ENCODE measurements around the gene L3MBTL4.

The L3MBTL4 gene

DNA sequence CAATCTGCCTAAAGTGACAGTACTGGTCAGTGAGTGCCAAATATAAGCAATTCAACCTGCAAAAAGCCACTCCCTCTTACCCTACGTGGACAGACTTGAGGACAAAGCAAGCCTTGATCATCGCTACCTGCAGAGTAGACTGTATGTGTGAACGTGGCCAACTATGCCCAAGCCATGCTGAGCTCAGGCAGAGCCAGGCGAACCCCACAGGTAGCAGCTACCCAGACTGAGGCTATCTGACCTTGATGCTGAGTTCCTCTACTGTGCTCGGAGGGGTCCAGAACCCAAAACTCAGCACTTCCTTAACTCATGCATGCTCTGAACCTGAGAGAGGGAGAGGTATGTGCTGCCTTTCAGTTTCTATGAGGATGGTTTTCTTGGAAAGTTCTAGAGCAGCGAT, 455.9 kb downstream of the L3MBTL4 start:
- no peak for DNase-seq (ENCODE audit: low read depth)

DNA sequence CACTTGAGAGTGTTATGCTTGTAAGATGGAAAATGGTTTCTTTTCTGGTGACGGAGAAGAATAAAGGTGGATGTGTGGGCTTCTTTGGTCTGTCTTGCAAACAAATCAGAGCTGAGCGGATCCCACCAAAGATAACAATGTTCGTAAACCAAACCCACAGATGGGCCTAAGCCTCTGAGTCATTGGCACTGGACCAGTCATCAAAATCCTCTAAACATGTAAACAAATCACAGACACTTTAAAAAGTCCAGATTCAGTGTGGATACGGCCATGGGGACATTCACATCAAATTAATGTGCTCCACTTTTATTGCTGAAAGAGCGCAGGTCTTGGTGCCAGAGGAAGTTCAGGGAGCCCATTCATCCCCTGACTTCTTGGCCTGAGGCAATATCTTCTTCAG, 458.9 kb downstream of the L3MBTL4 start:
- DNase-seq (ENCODE audit: low read depth): peak; percentile 1

- DNase-seq (ENCODE audit: low read depth): no peak
These were observed 463.1 kb downstream of the L3MBTL4 start for GRCh38 chr18:5951515-5952091.

DNA sequence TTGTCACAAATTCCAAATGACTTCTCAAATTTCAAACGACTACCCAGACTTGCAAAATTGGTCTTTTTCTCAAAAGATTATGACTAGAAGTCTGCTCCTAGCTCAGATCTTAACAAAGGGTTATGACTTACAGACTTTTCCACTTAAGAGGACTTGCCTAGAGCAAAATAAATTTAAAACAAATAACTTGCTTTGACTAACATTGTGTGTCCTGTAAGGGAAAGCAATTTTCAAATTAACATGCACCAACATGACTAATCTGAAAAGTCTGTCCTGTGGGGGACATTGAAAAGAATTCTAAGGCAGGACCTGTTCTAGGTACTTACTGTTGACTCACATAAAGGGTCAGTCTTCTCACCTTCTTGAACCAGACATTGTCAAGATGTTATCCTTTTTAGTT, 465.9 kb downstream of the L3MBTL4 start:
- DNase-seq (ENCODE audit: low read depth): no peak

DNA sequence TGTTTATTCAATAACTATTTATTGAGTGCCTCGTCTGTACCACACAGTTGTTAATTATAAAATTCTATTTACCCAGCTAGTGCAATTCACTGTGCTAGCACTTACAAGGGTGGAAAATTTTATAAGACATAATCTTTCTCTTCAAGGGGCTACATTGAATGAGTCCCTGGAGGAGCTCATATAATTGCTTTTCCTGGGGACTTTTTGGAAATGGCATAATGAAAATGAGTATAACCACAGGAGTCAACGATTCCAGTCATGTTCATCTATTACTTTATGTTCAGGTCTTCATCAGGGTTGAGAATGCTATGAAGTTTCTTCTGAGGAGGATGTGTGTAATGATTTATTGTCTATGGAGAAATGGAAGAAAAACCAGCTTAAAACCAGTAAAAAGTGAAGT, 466.5 kb downstream of the L3MBTL4 start:
- DNase-seq (ENCODE audit: low read depth): no peak

- no peak for DNase-seq (ENCODE audit: low read depth)
These were observed 470.3 kb downstream of the L3MBTL4 start for GRCh38 chr18:5944448-5944847.

DNA sequence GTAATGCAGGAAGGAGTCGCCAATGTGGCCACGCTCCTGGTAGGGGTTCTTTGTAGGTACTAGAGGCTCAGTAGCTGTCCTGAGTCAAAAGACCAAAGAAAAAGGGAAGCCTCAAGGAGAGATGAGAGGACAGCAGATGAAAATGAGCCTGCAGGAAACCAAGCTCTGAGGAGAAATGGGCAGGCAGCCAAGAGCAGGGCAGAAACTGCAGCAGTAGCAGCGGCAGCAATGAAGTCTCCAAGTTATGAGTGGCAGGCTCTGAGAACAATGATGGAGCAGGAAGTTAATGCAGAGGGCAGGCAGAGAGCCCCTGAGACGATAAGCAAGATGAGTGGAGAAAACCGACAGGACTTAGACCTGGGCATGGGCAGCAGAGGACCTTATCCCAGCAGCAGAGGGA, 471.2 kb downstream of the L3MBTL4 start:
- no peak for DNase-seq (ENCODE audit: low read depth)

DNA sequence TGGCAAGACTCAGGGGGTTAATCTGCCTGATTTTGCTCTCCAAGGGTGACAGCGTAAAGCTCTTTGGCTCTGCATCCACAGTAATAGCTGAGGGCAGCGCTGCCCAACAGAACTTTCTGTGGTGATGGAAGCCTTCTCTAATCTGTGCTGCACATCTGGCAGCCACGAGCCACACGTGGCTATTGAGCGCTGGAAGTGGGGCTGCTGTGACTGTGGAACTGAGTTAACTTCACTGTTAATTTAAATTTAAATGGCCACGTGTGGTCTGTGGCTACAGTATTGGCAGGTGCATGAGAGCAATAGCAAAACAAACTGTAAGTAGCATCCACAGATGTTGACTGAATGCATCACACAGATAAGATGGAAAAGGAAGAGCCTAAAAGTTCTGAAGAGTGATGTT, 472.1 kb downstream of the L3MBTL4 start:
- DNase-seq (ENCODE audit: low read depth): no peak

GRCh38 chr18:5941890-5942289, 472.8 kb downstream of the L3MBTL4 start:
- no peak for DNase-seq (ENCODE audit: low read depth)

DNA sequence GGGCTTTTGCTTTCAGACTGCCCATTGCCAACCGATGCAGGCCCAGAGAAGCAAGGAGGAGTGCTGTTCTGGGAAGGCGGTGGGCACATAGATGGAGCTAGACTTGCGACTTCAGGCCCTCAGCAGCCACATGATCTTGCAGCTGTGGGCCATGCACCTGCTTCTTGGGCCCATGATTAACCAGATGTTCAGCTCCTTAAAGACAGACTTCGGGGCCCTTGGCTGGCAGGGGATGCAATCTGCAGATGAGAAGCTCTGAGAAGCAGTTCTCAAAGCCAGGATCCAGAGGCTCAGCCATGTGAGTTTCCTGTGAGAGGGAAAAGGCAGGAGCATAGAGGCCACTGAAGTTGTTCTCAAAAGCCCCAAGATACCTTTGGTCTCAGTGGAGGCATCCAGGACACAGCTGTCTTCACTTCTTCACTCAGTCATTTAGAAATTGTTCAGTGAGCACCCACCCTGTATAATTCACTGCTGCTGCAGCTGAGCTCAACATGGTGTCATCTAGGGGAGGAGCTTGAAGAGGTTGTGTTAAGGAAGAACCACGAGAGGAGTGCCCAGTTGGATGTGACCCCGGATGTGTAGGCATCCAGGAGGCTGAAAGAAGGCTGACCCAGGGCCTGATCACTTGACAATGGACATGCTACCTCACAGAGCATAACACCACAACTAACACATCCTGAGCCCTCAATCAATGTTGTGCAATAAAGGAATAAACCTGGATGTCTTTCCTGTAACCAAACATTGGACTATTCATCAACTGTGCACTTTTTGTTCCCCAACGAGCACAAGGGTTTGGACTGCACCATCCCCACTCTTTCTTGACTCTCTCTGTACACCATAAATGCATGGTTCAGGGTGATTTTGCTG, 474.7 kb downstream of the L3MBTL4 start:
- no peak for DNase-seq (ENCODE audit: low read depth)

DNA sequence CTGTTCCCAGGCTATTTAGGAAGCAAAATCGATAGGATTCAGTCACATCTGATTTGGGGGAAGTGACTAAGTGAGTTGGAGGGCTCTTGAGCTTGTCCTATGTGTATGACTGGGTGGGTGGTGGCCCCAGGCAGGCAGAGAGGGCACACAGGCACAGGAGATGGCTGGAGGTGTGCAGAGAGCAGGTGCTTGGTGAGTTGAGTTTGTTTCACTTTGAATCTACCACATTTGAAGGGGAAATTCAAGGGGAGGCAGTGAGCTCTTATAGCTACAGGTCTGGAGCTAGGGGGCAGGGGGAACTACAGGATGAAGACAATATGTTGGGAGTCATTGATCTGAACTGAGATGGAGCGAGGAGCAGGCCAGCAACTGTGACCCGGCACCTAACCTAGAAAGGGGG, 476.9 kb downstream of the L3MBTL4 start:
- DNase-seq (ENCODE audit: low read depth): no peak

DNA sequence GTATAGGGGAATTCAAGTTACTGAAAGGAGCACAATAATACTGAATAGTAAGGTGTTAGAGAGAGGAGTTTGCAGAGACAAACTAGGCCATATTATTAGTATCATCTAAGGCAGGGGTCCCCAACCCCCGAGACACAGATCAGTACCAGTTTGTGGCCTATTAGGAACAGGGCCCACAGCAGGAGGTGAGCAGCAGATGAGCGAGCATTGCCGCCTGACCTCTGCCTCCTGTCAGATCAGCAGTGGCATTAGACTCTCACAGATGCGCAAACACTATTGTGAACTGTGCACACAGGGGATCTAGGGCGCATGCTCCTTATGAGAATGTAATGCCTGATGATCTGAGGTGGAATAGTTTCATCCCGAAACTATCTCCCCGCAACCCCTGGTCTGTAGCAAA, 477.6 kb downstream of the L3MBTL4 start:
- no peak for DNase-seq (ENCODE audit: low read depth)

GRCh38 chr18:5930789-5931188, 483.9 kb downstream of the L3MBTL4 start:
- DNase-seq (ENCODE audit: low read depth): no peak

DNA sequence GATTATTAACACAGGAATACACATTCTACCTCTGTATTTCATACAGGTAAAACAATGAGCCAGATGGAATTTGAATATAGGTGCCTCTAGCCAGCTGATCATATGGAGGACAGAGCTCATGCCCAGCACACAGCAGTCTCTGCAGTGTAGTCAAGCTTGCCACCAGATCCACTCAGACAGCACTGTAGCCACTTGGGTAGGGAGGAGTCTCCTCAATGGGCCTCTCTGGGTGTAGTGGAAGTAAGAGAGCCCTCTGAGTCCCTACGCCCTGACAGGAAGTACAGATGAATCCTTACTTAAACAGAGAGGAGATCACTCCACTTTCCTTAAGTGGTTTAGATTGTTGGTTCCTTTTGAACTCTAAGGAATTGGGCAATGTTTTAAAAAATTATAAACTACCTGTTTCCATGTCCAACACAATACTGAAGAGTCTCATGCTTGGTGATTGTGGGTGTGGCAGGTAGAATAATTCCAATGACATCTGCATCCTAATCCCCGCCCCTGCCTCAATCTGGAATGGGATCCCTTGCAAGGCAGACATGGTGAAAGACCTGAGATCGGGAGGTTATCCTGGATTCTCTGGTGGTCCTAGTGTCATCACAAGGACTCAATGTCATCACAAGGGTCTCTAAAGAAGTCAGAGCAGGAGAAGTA, 496.4 kb downstream of the L3MBTL4 start:
- DNase-seq (ENCODE audit: low read depth): no peak

DNA sequence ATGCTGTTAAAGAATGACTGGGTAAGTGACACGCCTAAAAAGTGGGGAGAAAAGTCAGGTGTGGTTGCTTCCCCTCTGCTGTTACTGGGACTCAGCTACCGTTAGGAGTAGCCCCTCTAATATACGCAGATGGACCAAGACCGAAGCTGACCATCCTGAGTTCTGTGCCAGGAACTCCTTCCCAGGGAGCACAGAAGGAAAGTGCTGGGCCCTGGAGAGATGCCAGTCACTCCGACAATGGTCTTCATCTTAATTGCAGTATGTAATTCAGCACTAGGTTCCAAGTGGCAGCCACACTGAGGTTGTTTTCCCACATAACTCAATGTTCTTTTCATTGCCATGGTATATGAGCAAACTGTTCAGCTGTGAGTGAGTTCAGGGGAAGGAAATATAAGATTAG, 499.8 kb downstream of the L3MBTL4 start:
- no peak for DNase-seq (ENCODE audit: low read depth)

DNA sequence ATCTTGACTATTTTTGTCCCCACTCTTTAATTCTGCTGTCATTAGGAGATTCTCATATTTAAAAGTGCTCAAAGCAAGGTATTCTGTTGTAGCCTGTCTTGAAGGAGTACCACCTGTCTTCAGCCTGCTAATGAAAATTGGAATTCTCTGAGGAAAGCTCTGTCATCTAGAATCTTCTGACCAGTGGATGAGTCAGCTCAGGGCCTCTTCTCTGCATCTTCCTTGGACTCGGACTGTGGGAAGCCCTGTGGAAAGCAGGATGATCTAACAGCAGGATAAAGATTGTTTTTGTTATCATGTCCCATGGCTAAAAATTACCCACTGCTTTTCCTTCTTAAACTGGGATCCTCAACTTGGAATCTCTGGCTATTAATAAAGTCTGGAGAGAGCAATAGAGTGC, 500.7 kb downstream of the L3MBTL4 start:
- DNase-seq (ENCODE audit: low read depth): no peak

DNA sequence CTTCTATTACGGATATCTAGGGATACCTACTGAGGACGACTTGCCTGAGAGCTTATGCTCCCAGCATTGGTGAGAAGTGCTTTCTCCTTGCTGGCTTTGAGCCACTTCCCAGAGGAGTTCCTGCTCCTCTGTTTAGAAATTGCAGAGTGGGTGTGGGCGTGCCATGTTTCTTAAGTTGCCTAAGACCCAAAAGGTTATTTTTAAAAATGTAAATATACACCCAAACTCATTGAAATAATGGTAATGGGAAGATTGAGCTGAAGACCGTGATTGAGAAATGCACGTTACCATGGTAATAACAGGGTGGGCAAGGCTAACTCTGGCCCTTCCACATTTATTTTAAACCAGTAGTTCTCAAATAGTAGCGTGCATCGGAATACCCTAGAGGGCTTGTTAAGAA, 502.1 kb downstream of the L3MBTL4 start:
- no peak for DNase-seq (ENCODE audit: low read depth)

DNA sequence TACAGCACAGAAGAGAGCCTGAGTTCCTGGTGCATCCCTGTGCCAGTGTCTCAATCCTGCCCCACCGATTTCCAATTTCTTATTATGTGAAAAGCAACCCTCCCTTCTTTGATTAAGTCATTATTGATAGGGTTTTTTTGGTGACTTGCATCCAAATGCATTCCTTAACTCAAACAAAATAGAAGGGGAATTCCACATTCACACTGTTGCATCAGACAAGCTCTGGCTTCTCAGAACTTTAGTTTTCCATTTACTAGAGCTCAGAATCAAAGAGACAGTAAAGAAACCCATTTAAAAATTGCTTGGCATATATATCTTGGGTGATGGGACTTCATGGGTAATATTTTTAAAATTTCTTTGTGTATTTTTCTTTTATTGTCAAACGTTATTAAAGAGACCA, 505.6 kb downstream of the L3MBTL4 start:
- DNase-seq (ENCODE audit: low read depth): no peak

Measured in ELR (cell line).